TTC549 (cell line): ENCODE measurements around the gene SIGLEC15.

Experiments used
- FAIRE-seq: peaks from 2 replicates; lab custom pipeline; 2012; peaks lifted over from hg19 to GRCh38; lab: Jason Lieb, UNC

Gene SIGLEC15

DNA sequence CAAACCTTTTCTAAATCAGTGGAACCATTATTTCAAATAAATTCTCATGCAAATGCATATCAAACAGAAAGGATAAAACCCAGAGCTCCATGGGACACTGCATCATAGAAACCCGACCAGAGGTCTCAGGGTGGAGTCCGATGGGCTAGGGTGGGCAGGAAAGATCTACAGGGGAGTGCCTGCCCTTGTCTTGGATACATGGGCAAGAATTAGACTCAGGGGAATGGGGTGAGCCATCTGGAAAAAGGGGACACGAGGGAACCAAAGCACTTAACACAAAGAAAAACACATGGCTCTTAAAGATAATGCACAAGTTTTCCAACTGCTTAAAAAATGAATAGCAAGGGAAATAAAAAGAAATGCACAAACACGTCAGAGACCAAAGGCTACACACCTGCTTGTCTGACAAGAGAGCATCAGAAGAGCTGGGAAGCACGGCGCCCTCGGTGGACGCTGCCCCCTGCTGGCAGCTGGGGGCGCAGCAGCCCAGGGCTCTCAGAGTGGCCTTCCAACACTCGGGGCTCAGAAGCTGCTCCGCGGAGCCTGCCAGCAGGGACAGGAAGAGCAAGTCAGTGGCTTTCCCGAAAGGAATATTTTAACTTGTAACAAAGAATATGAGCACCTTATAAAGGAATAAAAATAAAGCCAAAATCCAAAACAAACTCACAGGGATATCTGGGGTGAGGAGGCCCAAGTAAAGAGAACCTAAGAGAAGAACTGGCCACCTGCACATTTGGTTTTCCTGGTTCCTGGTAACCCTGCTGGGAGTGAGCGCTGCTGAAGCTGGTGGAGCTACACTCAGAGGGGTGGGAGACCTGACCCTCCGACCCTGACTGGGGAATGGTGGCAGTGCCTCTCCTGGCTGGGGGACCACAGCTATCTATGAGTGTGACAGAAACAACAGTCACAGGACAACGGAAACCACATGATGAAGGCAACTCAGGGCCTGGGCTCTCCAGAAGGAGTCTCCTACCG, 54.5 kb downstream of the SIGLEC15 start:
- FAIRE-seq = no peak

DNA sequence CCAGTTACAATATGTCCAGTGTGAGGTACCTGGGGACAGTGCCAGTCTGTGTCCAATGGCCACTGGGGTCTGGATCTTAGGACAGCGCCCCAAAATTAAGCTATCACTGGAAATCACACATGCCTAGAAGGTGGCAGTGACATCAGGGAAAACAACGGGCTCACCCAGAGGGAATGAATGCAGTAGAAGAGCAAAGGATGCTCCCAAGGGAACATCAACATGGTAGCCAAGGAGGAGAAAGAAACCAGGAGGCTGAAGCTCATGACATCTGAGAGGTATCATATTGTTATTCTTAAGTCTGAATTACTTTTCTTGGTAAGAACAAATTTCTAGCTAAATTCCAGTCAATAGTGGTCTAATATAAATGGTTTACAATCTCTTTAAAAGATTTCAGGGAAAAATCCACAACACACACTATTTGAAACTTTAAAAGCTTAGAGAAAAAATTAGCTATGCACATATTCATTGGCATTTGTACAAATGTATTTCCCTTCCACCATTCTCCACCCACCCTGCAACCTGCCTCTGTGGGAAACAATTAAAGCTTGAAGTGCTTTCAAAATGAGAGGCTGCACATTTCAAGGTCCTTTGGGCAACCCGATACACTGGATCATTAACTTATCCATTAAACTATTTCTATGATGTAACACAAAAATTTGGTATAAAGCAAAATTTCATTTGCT, 55.5 kb downstream of the SIGLEC15 start:
- no peak for FAIRE-seq

DNA sequence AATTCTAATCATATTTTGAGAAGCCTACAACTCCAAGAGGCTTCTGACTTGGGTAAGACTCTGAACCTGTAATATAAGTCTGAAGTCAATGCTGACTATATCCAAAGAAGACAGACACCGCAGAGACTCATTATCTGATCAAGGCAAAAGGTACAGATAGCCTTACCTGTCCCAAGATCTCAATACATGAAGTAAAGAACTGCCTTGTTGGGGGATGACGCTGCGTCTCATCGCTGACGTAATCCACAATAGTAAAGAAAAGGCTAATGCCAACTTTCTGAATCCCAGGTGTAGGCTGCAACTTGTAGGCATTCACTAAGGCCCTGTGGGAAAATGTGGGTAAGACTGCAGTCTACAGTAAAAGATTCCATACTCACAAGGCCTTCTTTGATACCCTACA, 62.1 kb downstream of the SIGLEC15 start:
- no peak for FAIRE-seq

DNA sequence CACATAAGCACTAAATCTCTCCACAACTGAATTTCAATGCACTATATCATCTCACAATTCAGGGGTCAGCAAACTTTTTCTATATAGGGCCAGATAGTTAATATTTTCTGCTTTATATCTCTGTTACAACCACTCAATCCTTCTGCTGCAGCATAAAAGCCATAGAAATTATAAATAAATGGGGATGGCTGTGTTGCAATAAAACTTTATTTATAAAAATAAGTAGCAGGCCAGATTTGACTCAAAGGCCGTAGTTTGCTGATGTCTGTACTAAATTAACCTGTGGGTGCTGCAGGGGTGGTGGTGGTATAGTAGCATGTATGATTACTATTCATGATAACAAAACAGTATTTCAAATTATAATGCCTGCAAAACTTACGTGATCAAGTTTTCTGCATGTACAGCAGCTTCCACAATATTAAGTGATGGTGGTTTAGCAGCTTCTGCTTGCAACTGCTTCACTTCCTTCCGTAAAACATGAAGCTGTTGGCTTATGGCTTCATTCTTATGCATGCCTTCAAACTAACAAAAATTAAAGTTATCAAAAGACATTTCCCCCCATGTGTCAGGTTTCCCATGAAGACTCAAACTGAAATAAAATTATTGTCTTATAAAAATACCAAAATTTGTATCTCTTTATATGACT, 64.1 kb downstream of the SIGLEC15 start:
- no peak for FAIRE-seq

DNA sequence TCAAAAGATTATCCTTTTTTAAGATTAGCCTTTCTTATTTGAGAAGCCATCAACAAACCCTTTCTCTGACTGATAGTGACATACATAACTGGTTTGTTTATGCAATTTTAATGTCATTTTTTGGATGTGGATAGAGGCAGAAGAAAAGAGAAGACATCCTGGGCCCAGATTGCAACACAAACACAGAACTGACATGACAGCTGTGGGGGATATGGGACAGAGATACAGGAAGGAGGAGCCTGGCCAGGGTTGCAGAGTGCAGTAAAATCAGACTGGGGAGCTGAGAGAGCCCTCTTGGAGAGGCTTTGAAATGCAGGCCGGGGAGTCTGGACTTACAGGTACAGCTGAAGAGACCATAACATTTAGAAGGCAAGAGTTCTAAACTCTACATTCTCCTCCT, 65.1 kb downstream of the SIGLEC15 start:
- FAIRE-seq = no peak

DNA sequence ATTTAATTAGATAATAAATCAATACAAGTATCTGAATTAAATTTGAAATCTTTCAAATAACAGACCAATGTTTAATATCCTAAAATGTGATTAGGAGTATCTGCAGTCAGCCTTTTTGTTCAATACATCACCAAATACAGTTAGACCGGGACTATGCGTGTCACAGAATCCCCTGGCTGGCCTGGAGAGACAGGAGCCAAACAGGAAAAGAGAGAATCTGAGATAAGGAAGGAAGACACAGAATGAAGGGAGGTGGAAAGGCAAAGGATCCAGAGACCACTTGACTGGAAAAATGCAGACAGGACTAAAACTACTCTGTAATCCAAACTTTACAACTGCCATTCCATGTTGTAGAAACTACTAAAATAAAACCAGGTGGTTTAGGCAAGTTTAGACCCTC, 66.3 kb downstream of the SIGLEC15 start:
- no peak for FAIRE-seq
